ENCODE data around the gene LGR6.
"Not testable (repeated sequence)": the region's sequence is repeated elsewhere in the genome, so short reads cannot be mapped to it uniquely, and the experiment has no call there.

LGR6 gene

GRCh38 chr1:202221911-202222909 lies 28.6 kb downstream of the LGR6 start:
- no peak for DNase-seq

GRCh38 chr1:202223121-202223860 lies 29.7 kb downstream of the LGR6 start:
- DNase-seq: no peak

DNA sequence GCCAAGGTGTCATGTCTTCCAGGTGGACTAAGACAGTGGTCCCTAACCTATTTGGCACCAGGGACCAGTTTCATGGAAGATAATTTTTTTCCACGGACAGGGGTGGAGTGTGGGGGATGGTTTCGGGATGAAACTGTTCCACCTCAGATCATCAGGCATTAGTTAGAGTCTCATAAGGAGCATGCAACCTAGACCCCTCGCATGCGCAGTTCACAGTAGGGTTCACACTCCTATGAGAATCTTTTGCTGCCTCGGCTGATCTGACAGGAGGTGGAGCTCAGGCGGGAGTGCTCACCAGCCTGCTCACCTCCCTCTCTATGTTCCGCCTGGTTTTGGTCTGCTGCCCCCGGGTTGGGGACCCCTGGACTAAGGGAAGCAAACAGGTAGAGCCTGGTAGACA lies 30.9 kb downstream of the LGR6 start:
- DNase-seq: no peak

DNA sequence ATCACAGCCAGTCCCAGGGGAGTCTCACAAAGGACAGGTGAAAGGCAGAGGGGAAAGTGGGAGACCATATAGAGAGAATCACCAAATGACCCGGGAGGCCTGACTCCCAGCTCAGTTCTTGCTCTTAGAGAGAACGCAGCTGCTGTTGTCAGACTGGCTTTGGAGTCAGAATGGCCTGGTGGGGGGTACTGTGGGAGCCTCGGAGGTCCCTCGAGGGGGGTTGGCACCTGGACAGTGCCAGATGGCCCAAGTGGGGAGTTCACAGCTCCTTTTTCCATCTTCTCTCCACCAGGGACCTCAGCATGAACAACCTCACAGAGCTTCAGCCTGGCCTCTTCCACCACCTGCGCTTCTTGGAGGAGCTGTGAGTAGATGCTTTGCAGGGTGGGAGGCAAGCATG lies 31.5 kb downstream of the LGR6 start:
- DNase-seq: no peak

- no peak for DNase-seq
Measured at GRCh38 chr1:202227053-202227672, 33.6 kb downstream of the LGR6 start.

GRCh38 chr1:202227997-202228401 lies 34.4 kb downstream of the LGR6 start:
- DNase-seq: no peak

GRCh38 chr1:202228484-202229122 lies 35.0 kb downstream of the LGR6 start:
- no peak for DNase-seq

- DNase-seq: no peak
Measured at GRCh38 chr1:202229376-202229775, 35.8 kb downstream of the LGR6 start.

- DNase-seq: no peak
Measured at GRCh38 chr1:202230061-202230938, 36.7 kb downstream of the LGR6 start.

- no peak for DNase-seq
Measured at GRCh38 chr1:202230939-202231645, 37.5 kb downstream of the LGR6 start.

- no peak for DNase-seq
Measured at GRCh38 chr1:202233171-202233570, 39.6 kb downstream of the LGR6 start.

DNA sequence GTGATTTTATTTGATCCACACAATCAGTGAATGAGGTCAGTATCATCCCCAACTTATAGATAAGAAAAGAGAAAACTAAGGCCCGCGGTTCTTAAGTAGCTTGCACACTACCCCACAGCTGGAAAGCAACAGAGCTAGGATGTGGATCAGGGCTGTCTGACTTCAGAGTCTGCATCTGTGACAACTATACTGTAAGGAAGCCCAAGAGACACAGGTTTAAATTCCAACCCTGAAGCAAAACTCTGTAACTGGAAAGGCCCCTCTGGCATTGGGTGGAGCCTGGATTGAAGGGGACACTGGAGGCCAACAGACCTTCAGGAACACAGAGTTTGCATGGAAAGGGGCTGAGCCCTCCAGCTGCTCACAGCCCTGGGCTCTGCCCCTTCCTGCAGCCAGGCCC lies 40.2 kb downstream of the LGR6 start:
- no peak for DNase-seq

GRCh38 chr1:202234331-202235002 lies 40.9 kb downstream of the LGR6 start:
- DNase-seq: no peak

- DNase-seq: no peak
Measured at GRCh38 chr1:202235003-202235660, 41.5 kb downstream of the LGR6 start.

DNA sequence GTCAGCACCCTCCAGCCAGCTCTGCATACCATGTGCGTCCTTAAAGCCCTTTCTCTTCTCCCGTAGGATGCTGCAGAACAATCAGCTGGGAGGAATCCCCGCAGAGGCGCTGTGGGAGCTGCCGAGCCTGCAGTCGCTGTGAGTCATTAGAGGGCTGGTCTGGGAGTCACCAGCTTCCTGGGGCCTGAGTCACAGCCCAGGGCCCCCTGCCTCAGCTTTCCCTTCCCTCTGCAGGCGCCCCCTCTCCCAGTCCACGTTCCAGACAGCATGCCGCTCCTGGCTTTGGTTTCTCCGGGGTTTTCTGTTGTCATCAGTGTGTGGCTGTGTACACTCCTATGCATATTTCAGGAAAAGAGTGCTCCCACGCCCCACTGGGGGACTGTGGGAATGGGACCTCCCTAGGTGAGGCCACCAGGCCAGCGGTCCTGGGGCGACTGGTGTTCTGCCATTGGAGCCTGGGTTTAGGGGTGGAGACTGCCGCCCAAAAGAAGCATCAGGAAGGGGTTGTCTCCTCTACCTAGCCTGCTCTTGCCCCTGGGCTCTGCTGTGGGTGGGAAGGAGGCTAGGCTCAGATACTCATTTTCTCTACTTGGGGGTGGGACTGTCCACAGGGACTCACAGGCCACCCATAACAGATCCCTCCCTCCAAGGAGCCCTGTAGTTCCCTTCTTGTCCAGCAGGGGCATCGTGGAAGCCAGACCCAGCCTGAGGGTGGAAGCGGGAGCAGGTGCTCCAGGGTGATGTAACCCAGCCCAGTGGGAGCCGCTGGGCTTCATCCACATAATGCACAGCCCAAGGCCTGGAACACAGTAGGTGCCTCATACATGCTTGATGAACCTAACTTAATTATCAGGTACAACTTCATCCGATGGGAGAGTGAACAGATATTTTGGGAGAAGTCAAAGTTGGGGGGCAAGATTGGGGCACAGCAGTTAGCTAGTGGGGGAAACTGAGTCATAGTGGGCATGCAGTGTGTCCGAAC lies 42.5 kb downstream of the LGR6 start:
- no peak for DNase-seq

DNA sequence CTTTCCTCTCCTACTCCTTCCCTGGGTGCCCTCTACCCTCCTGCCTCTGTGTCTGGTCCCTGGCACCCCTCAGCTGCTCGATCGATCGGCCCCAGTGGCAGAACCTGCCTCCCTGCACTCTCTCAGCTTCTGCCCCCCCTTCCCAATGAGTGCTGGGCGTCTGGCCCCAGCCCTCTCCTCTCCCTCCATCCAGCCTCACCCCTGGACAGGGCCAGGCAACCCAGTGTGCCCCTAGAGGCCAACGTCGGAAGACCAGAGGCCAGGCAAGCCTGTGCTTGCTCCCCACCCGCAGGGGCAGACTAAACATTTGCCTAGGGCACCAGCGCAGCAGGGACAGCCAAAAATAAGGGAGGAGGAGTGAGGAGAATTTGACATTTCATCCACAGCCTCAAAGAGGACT lies 43.5 kb downstream of the LGR6 start:
- no peak for DNase-seq

DNA sequence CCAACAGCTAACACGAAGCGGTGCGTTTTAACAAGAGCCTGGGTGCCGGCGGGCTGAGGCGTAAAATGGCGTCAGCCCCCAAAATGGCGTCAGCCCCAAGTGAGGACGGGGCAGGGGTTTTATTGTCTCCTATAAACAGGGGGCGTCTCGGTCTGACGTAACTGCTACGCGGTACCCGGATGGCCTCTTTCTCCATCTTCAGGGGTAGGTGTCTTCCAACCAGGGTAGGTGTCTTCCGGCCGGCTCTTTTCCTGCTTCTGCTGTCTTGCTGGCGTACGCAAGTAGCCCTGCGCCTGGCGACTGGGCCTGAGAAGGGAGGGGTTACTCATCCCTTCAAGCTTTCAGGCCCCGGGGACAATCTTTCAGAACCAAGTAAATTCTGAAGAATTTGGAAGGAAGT lies 45.3 kb downstream of the LGR6 start:
- DNase-seq: no peak

DNA sequence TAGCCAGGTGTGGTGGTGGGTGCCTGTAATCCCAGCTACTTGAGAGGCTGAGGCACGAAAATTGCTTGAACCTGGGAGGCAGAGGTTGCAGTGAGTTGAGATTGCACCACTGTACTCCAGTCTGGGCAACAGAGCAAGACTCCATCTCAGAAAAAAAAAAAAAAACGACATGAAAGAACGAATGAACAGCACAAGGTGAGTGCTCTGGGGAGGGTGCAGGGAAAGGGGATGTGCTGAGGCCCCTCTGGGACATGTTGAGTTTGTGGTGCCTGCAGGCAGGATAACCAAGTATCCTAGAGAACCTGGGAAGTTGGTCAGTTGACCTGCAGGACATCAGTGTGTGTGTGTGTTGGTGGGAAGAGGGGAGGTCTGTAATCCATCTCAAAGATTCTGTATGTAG lies 46.6 kb downstream of the LGR6 start:
- DNase-seq: not testable (repeated sequence)

- no peak for DNase-seq
Measured at GRCh38 chr1:202240956-202241355, 47.4 kb downstream of the LGR6 start.
